Raji (cell line): ENCODE data around the gene CCDC194.

Experiments
- POLR2A ChIP-seq: IDR thresholded peaks from 2 replicates; pipeline ENCODE4 v1.6.1; 2011; ENCODE audit warnings: low read depth, low read length, control low read depth; ENCODE audit not compliant: insufficient read depth

CCDC194 gene

DNA sequence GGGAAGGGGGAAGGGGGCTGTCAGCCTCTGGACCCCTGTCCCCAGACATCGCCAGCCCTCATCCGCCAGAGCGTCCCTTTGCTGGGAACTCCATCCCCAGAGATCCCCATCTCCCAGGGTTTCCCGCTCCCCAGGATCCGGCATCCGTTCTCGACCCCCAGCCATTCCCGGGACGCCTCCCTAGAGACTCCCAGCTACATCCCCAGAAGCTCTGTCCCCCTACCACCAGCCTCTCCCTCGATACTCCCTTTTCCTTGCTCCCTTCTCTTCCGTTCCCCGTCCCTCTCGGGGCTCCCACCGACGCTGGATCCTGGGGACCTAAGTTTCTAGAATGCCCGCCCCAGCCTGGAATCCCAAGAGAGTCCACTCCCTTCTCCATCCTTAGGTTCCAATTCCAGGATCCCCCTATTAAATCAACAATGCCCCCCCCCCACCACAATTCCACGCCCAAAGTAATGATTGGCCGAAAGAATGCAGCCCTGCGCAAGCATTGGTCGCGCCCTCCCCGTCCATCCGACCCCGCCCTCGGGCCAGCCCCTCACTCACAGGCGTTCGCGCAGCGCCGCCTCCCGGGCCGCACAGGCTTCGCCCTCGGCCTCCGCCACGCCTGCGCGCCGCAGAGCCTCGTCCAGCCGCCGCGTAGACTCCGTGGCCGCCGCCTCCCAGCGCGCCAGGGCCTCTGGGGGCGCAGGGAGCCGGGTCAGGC is 3.2 kb downstream of the CCDC194 start:
- no peak; the same call in 1 of the 2 replicates for TF ChIP-seq POLR2A

DNA sequence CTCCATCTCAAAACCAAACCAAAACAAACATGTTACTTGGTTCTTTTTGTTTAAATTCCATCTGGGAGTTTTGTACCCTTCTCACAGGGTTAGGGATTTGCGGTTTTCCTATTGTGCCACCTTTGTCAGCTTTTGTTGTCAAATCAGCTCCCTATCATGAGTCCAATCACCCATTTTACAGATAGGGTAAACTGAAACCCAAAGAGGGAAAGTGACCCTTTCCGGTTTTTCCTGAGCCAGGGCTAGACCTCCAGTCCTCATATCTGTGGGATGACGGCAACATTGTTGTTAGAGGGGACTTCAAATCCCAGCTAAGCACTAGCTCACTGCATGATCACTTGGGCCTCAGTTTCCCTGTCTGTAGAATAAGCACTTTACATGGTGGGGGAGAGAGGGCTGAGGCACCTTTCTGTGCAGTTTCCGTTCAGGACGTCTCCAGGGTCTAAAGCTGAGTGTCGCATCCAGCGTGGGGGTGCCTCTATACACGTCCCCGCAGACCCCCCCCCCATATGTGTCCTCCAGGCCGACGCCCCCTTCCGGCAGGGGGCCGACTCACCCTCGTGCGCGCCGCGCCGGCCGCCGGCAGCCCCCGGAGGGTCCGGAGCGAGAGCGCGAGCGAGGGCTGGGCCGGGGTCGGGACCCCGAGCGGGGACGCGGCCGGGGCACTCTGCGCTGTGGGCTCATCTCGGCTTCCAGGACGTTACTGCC is 3.9 kb downstream of the CCDC194 start:
- no peak for TF ChIP-seq POLR2A

DNA sequence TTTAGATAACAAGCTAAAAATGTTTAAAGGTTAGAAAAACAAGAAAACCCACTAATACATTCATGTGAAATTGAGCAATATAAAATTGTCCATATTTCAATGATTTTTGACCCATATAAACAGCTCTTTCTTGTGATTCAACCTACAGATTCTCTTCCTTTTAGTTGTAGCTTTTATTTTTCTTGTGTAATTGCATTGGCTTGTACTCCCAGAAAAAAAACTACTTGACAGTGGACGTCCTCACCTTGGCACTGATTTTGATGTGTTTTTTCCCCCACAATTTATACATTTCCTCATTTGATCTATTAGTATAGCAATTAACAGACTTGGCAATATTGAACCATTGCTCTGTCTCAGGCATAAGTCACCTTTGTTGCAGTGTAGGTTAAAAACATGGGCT is 4.7 kb downstream of the CCDC194 start:
- TF ChIP-seq POLR2A = no peak

DNA sequence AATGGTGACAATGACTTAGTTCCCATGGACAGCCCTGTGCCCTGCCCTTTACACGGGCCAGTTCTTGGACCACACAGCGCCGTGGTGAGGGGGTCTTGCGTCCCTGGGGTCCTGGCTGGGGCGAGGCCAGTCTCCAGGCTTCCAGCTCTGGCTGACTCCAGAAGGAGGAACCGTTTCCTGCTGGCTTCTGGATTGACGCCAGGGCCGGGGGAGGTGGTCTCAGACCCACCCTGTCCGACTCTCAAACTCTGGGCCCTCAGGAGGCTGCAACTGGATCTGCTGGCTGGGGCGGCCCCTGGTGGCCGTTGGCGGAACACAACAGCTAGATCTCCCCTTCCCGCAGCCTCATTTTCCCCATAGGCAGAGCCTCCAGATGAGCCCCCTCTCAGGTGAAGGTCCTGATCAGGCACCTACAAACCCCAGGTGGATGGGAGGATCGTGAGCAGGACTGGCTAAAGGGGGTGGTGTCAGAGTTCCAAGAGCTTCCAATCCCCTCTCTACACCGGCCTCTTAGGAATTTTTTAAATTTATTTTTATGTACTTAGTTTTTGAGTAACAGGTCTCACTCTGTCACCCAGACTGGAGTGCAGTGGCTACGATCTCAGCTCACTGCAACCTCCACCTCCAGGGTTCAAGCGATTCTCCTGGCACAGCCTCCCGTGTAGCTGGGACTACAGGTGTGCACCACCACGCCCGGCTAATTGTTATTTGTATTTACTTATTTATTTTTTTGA is 8.0 kb downstream of the CCDC194 start:
- TF ChIP-seq POLR2A = no peak

DNA sequence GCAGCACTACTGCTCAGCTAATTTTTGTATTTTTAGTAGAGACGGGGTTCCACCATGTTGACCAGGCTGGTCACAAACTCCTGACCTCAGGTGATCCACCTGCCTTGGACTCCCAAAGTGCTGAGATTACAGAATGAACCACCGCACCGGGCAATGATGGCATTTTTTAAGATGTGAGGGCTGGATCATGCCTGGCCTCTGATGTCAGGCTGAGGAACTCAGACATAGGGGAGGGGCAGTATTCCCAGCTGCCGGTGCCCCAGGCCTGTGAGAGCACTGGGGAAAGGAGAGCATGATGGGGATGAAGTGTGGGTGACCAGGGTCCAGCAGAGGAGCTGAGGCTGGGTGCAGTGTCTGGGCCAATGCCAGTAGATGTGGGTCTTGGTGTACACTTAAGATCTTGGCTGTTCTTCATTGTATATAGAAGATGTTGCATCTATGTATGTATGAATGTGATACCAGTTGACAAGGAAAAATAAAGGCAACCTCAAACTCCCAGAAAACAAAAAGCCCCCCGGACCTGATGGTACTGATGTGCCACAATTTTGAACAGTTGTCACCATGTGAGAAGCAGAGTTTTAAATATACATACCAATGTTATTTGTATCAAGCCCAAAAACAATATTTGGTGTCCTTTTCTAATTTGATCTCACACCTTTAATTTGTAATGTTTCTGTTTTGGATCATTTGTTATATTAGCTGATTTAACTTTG is 13.4 kb downstream of the CCDC194 start:
- TF ChIP-seq POLR2A = no peak

DNA sequence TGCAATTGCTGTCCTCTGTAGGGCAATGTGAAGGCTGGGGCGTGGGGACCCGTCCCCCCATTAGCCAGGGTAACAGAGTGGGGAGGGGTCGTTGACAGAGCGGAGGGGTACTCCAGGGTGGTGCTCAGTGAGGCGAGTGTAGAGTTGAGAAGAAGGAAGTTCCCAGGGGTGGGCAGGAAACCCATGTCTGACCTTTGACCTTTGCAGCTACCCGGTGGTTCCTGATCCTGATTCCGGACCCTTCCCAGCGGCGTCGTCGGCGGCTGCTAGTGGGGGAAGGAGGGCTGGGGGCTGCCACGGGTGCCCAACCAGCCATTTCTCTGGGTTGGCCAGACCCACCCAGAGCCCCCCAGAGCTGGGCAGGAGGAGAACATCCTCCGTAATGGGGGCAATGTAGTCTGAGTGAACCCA is 14.8 kb downstream of the CCDC194 start:
- TF ChIP-seq POLR2A = no peak

DNA sequence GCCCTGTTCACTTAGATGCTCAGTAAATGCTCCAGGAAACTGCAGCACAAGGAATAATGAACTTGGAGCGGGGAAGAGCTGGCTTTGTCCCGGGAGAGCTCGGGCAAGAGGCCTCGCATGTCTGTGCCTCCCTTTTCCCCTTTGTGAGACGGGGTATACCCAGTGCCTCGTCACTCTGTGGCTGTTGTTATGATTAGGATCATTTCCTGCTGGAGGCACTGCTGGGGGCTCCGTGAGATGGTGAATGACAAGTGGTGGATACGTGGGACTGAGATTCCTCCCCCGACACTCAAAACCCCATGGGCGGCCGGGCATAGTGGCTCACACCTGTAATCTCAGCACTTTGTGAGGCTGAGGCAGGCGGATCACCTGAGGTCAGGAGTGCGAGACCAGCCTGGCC is 15.7 kb downstream of the CCDC194 start:
- TF ChIP-seq POLR2A = no peak

DNA sequence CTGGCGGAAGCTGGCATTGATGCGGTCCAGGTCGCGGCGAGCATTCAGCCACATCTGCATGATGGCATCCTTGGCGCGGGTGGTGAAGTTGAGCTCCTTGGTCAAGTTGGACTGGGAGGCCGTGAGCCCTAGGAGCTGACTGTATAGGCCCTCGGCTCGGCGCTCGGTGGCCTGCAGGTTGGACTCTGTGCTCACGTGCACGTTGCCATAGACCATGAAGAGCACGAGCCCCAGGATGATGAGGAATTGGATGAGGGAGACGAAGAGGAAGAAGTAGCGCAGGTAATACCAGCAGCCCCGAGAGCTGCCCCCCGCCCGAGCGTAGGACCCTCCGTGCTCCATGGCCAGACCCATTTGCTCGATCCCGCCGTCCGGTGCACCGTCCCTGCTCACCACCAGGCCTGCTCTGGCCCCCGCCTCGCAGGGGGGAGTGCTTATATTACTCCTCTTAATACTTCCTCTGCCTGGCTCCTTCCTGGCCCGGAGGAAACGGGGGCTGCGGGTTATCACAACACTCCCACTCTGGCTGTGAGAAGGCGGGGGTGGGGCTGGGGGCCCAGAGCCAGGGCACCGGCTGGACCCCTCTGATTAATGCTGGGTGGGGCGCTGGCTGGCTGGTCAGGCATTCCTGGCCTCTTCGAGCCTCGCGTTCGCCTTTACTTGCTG is 16.9 kb downstream of the CCDC194 start, which contains the start of gene PLVAP:
PLVAP (minus strand) TSS at position 408 of the 666 bp plus-strand sequence; CDS start at position 354, 54 bp downstream.
- no peak for TF ChIP-seq POLR2A

DNA sequence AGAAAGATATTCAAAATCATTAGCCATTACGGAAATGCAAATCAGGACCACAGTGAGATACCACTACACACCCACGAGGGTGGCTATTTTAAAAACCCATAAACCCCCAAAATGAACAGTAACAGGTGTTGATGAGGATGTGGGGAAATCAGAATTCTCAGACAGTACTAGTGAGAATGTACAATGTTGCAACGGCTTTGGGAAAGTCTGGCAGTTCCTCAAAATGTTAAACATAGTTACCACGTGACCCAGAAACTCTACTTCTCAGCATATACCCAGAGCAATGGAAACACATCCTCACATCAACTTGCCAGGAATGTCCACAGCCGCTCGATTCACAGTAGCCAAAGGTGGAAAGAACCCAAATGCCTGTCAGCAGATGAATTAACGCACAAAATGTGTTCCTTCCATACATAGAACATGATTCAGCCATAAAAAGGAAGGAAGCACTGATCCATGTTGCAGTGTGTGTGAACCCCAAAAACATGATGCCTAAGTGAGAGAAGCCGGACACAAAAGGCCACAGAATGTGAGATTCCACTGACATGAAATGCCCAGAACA is 23.9 kb downstream of the CCDC194 start:
- no peak for TF ChIP-seq POLR2A

DNA sequence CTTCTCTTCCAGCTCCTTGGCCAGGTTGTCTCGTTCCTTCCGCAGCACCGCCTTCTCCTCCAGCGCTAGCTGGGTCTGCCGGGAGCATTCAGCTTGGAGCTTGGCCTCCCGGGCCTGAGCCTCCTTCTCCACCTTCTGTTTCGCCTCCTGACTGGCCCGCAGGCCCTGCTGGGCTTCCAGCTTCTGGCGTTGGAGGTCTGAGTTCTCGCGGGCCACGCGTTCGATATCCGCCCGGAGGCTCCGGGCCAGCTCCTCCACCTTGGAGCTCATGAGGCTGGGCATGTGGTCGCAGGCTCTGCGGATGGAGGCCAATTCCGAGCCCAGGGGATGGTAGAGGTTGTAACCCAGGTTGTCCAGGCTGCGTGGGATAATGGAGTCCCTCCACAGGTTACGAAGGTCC is 28.6 kb downstream of the CCDC194 start:
- no peak for TF ChIP-seq POLR2A

DNA sequence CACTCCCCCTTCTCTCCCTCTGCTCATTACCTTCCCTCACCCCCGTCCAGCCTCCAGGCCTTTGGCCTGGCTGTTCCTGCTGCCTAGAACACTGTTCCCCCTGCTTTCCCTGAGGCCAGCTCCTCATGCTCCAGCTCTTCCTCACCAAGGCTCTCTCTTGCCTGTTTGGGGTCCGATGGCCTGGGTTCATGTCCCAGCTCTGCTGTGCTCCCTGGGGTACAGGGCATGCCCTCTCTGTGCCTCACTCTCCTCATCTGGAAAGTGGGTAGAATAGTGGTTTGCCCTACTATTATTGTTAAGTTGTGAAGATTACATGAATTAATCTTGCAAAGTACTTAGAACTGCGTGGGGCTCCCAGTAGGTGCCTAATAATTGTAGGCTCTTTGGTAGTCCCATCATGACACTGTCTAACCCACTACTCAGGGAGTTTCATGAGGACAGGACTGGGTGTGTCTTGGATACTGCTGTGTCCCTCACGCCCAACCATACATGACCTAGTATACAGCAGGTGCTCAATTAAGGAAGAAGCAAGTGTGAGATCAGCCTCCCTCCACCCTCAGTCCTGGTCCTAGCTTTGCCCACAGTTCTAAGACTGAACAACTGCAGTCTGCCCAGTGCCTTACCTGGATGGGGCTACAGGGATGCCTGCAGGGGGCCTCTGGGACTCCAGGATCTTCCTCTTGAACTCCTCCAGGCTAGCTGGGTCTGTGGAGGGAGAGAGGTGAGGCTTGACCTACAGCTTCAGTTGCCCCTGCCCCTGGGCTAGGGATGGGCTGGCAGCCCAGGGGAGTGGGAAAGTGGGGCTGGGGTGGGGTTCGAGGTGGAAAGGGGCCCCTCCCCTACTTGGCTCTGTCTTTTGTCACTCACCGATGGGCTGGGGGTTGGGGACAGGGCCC is 33.8 kb downstream of the CCDC194 start:
- no peak for TF ChIP-seq POLR2A

DNA sequence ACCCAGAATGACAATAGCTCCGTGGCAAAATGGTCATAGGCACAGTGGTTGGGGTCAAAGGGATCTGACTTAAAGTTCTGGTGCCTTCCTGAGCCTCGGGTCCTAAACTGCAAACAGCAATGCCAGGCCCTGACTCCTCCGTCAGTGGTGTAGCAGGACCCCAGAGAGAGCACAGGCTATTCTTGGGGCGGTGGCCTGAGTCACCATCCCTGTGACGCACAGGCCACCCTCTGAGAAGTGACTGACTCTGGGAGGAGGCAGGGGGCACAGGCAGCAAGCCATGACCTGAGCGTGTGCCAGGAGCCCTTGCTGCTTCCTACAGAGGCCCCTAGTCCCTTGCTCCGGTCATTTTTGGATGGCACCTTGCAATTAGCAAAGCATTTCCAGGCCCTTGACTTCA is 35.6 kb downstream of the CCDC194 start:
- no peak for TF ChIP-seq POLR2A

DNA sequence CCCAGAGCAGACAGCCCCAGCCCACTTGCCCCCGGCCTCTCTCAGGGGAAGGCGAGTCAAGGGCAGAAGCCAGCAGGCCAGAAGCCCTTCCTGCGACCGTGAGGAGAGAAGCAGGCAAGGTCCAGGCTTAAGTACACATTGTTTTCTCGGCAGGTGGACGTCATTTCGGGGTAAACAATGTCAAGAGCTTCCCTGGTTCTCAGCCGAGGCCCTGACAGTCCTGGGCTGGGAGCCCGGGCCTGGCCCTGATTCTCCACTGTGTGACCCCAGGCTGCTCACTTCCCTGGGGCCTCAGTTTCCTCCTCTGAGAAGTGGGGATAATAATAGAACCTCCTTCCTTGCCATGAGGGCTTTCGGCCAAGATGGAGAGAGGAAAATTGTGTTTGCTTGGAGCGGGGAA is 36.3 kb downstream of the CCDC194 start:
- TF ChIP-seq POLR2A = no peak
